Activated naive CD4-positive, alpha-beta T cell treated with anti-CD3 and anti-CD28 coated beads, Interleukin-2, amount 10 ng/mL, durations not matched to agents 5 hours and 36 hours (primary cell): Measurements from ENCODE around the gene KIF16B. TPM values are rescaled to one million over a fixed set of nuclear protein-coding genes. Genes with fewer than 3 reads are reported as not detected.

Experiments
- total RNA-seq, 2 experiments: library from RNA; stranded (reverse); gene quantifications; one replicate each; pipeline ENCODE4 v1.2.3, GENCODE V29; 2021

Gene KIF16B, protein sequence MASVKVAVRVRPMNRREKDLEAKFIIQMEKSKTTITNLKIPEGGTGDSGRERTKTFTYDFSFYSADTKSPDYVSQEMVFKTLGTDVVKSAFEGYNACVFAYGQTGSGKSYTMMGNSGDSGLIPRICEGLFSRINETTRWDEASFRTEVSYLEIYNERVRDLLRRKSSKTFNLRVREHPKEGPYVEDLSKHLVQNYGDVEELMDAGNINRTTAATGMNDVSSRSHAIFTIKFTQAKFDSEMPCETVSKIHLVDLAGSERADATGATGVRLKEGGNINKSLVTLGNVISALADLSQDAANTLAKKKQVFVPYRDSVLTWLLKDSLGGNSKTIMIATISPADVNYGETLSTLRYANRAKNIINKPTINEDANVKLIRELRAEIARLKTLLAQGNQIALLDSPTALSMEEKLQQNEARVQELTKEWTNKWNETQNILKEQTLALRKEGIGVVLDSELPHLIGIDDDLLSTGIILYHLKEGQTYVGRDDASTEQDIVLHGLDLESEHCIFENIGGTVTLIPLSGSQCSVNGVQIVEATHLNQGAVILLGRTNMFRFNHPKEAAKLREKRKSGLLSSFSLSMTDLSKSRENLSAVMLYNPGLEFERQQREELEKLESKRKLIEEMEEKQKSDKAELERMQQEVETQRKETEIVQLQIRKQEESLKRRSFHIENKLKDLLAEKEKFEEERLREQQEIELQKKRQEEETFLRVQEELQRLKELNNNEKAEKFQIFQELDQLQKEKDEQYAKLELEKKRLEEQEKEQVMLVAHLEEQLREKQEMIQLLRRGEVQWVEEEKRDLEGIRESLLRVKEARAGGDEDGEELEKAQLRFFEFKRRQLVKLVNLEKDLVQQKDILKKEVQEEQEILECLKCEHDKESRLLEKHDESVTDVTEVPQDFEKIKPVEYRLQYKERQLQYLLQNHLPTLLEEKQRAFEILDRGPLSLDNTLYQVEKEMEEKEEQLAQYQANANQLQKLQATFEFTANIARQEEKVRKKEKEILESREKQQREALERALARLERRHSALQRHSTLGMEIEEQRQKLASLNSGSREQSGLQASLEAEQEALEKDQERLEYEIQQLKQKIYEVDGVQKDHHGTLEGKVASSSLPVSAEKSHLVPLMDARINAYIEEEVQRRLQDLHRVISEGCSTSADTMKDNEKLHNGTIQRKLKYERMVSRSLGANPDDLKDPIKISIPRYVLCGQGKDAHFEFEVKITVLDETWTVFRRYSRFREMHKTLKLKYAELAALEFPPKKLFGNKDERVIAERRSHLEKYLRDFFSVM (N-terminal part only)
- total RNA-seq, result 1 to 10 TPM; 6.8 to 7.5 TPM

DNA sequence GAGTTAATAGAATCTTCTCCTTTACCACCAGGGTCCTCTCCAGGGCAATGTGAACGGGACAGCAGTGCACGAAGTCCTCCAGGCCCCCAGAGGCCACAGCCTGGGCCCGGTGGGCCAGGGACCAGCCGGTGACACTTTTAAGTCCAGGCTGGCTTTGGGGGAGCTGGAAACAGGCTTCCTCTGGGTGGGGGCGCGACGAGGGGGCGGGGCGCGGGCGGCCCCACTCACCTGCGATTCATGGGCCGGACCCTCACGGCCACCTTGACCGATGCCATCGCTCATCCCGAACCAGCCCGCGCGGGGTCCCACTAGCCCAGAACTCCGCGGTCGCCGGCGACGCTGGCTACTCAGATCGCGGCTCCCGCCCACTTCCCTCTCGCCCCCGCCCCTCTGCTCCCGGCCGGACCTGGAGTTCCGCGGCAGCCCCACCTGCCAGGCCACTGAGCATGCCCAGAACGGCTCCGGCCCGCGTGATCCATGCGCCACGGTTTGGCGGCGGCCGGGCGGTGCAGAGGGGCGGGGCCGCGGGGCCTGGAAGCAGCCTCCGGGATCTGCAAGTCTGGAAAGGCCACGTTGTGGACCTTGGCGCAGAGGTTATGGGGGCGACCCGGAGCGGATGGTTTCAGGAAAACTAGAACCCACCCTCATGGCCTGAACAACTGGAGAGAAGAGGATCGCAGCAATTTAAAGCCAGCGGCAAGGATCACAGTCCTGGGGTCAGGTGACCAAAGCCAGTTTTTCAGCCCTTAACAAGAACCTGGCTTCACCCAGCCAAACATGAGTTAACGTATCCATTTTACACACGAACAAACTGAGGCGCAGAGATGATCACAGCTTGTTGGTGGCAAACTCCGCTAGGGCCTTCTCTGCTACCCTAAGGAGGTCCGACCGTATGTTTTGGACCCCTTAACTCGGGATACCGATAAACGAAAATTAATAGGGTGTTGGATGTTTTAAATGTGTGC is at the start of gene KIF16B:
TSS of gene KIF16B (minus strand) at position 448 of the 965 bp plus-strand sequence. CDS start at position 275, 173 bp downstream.

Other genes with a start within 250 kb of the KIF16B start
- gene SNRPB2, start 156.6 kb upstream of the KIF16B start, total RNA-seq, result 10 to 100 TPM; 68.1 to 70.2 TPM
- not detected for gene OTOR, start 174.9 kb upstream of the KIF16B start, total RNA-seq